ENCODE measurements around the gene REG4. TPM values are rescaled to one million over a fixed set of nuclear protein-coding genes. Genes with fewer than 3 reads are reported as not detected.
A peak's percentile ranks its signal among the peaks of the same experiment; 100 is the strongest.

REG4 gene
- total and polyA plus RNA-seq, 2 donors (not counting 3 experiments of a cell fraction or from before 2014, with no cell fraction given): not detected

- Histone ChIP-seq H3K27ac (ENCODE audit: insufficient read depth, low read depth, low read length) (no peak overlapping the region), H3K27me3 (ENCODE audit: control insufficient read depth in 2 of 2, insufficient read depth in 2 of 2, low read length in 2 of 2) (peaks cover 26% of the 10 kb centered on the region in 2 experiments), H4K20me1 (replicated peaks; ENCODE audit: control insufficient read depth, extremely low read depth, insufficient read depth, low read length) (no peaks in the 10 kb centered on the region), H3K4me3 (replicated peaks in 1 of 3; ENCODE audit: insufficient read depth in 1 of 3, low read depth in 1 of 3, low read length in 3 of 3) (no peak overlapping the region), H3K36me3 (ENCODE audit: control insufficient read depth in 2 of 2, extremely low read depth in 1 of 2, insufficient read depth in 2 of 2, low read length in 2 of 2) (no peaks in the 10 kb centered on the region), H3K9ac (replicated peaks; ENCODE audit: extremely low read depth, insufficient read depth, low read length) (no peak overlapping the region), H3K4me1 (ENCODE audit: control insufficient read depth, extremely low read depth, insufficient read depth, low read length) (no peaks in the 10 kb centered on the region), H3K4me2 (ENCODE audit: insufficient read depth, low read length) (no peak overlapping the region), H3K79me2 (ENCODE audit: control insufficient read depth, insufficient read depth, low read length) (no peaks in the 10 kb centered on the region), H3K9me3 (replicated peaks; ENCODE audit: control insufficient read depth, insufficient read depth, low read length) (no peaks in the 10 kb centered on the region), H3K9me1 (replicated peaks; ENCODE audit: control insufficient read depth, extremely low read depth, insufficient read depth, low read length) (no peaks in the 10 kb centered on the region), H2AFZ (ENCODE audit: low read depth, low read length) (no peak overlapping the region)
- TF ChIP-seq JUN (IDR thresholded peaks at IDR 0.05; ENCODE audit: borderline replicate concordance, insufficient read depth, insufficient read length, low read depth) (no peak), GATA2 (IDR thresholded peaks at IDR 0.05; ENCODE audit: insufficient read depth, insufficient read length, low read depth, low read length) (no peak), POLR2AphosphoS5 (IDR thresholded peaks at IDR 0.05; ENCODE audit: insufficient read depth, low read depth, low read length) (no peak), MYC (IDR thresholded peaks at IDR 0.05; ENCODE audit: low read depth, low read length) (no peak), EZH2 (IDR thresholded peaks at IDR 0.05; ENCODE audit: borderline replicate concordance, low read depth, low read length, severe bottlenecking) (no peak), FOS (IDR thresholded peaks at IDR 0.05; ENCODE audit: borderline replicate concordance, insufficient read depth, low read length) (no peak), POLR2A (IDR thresholded peaks at IDR 0.05; ENCODE audit: low read depth, low read length) (no peak), MAX (IDR thresholded peaks at IDR 0.05; ENCODE audit: insufficient read depth, insufficient read length) (no peak), CTCF (IDR thresholded peaks at IDR 0.05; ENCODE audit: extremely low read depth in 1 of 2, insufficient read depth in 1 of 2, low read depth in 1 of 2, low read length in 2 of 2) (no peak)
- DNase-seq (ENCODE audit: low read depth, low spot score) (peak; percentile 4), FAIRE-seq (no peak)
- dilution Hi-C loops (cut with MboI; ENCODE audit: extremely low pct_ligation_motif_present, low sequenced_read_pairs): no loop called here
- ChIA-PET CTCF (interaction anchor here (1.2 to 1.5 kb wide), 3 partner anchors 26 to 38 kb away, joined by 3 to 5 read pairs (median 3); no protein-coding TSS in a partner anchor), POLR2A (no interaction called here)
- BruUV-seq (replicated peaks): no TSS peak
- intact Hi-C loops (cut with micrococcal nuclease): no loop called here
These were observed 40.2 kb downstream of the REG4 start for GRCh38 chr1:119771016-119771415.
